NK-92 (cell line): ENCODE measurements around the gene AFF3.

Experiments
- DNase-seq: peaks from one replicate; lab custom pipeline; 2025; ENCODE audit not compliant: unreplicated experiment; lab: John Stamatoyannopoulos, UW

AFF3 gene

DNA sequence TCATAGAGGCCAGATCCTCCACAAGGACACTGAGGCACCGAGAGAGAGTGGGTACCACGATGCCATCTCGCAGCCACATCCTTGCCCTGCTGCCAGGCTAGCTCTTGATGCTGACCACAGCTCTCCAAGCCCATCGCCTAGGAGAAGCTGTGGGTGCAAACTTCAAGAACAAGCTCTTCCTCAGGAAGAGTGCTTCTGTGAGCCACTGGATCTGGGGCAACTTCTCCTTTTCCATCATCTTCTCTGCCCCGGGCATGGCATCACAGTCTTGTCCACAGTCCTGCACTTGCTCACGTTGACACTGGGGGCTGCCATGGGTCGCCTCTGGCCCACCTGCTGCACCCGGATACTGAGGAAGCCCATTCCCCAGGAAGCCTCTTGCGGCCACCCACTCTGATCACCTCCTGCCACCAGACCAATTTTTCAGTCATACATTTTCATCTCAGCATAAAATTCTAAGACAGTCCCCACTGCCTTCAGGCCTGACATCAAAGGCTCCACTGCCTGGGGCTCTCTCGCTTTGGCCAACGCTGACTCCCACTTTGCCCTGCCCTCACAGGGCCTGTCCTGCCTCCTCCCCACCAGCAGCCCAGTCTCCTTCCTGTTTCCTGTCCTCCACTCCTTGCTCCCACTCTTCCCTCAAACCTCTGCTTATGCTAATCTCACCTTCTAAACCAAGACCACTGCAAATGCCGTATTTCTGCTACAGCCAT lies 243.9 kb downstream of the AFF3 start:
- DNase-seq, result no peak

DNA sequence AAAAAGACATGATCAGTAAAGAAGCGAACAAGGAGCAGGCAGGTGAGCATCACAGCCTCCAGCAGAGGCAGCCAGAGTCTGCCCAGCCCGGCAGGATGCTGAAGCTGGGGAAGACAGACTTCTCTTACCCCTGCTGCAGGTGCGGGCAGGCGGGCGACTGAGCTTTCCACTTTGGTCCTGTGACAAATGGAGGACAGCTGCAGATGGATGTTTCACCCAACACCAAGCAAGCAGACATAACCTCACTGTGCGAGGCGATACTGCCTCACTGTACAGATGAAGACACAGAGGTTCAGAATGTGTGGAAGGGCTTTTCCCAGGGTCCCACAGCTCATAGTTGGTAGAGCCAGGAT lies 251.0 kb downstream of the AFF3 start:
- DNase-seq, result no peak

DNA sequence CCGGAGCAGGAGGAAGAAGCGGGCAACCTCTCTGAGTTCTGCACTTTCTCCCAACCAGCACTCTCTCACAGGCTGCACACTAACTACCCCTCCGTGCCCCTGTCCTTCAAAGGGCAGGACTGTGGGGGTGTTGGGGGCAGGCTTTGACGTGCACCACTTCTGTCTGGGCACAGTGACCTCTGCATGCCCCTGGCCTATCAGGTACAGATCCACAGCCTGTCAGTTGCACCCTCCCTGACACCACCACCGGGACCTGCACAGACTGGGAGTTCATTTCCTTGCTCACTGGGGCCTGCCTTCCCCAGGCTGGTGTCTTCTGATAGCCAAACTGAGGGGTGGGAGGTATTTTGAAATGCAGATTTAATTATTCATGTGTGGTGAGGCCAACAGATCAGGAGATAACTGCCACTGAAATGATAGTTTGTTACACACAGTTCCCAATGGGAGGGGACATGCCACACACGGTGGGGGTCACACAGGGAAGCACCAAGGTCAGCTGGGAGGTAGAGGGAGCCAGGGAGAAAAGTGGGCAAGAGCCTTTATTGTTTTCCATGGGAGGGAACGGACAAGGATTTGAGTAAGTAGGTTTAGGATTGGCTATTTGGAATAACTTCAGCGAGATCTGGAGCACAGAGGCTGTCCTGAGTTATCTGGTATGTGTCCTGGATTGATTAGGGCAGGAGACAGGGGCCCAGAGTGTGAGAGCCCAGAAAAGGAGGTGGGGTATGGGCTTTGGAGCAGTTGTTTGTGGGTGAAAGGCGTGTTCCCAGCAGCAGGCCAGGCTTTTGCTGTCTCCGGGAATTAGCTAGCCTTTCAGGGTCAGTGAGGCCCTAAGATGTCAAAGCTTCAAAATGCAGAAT lies 251.6 kb downstream of the AFF3 start:
- DNase-seq, result no peak

DNA sequence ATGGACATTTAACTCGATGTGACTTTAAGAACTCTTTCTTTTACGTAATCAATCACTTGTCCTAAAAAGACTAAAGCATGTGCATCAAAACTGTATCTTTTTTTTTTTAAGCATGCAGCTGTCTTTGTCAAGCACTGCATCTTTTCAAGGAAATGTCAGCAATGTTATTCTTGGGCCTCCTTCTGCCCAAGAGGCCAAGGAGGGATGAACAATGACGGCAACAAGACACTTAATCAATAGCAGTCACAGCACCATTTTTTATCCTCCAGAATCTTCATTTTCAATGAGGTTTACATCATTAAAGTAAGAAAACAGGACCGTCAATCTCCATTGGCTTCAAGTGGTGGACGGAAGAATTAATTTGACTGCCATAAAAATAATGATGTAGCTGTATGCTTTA lies 253.8 kb downstream of the AFF3 start:
- DNase-seq, result no peak

DNA sequence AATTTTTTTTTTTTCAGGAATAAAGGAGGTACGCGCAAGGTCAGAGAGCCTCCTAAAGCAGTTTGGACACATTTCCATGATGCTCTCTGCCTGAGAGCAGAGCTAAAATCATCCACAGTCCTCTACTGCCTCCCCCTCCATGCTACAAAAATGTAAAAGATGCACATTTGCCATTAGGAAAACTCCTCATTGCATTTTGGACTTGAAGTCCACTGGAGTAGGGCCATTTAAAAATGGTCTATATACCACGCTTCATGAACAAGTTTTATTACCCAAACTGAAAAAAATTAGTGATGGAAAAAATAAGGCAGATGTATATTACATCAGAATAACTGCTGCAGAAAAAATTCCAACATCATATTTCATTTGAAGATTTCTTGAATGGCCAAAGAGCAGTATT lies 256.0 kb downstream of the AFF3 start:
- DNase-seq, result no peak

DNA sequence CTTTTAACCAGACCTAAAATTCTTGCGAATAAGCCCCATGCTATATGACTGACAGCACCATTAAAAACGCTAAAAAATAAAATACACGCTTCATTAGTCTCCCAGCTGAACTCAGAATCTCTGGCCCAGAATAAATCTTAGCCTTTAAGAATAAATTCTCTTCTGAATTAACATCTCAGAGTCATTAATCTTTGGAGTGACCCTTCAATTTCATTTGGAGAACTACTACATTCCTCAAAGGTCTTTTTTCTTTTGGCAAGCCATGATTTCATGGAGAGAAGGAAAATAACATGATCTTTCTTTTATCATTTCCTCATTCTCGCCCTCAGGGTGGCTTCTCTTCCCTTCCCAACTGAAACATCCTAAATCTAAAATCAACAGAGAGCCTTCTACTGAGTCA lies 259.0 kb downstream of the AFF3 start:
- no peak for DNase-seq

DNA sequence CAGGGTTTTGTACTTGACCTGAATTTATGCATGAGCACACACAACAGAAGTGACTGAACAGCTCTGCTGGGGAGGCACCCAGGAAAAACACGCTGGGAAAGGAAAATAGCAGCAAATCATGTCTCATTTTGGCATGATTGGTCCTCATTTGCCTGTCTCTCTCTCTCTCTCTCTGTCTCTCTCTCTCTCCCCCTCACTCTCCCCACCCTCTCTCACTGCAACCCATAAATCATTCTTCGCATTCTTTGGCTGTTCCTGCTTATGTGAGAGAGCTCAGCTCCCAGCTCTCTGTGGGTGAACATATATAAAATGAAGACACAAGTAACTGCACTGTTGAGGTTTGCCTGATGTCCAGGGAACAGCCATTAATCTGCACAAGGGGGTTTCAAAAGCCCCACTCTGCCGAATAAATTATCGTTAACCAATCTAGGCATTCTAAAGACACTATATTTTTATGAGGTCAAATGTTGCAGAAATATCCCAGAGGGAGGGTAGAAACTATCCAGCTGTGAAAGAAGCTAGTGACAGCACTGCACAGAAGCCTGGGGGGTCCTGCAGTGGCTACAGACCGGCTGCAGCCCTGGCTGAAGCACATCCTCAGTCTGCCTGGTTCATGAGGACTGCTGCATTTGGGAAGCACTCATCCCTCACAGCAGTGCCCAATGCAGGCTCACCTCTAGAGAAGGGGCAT lies 260.3 kb downstream of the AFF3 start:
- no peak for DNase-seq

DNA sequence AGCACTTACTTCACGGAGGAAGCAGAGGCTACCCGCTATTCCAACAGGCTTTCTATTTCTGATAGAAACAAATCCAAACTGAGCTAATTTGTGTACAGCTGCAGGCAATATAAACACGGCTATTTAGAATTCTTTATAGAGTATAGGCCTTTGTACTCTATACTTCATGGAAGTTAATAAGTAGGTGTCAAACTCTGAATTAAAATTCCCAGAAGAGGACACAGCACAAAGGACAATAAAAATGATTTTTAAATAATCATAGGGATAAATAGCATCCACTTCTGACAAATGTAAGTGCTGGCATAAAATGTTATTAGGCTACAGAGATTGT lies 261.5 kb downstream of the AFF3 start:
- no peak for DNase-seq

DNA sequence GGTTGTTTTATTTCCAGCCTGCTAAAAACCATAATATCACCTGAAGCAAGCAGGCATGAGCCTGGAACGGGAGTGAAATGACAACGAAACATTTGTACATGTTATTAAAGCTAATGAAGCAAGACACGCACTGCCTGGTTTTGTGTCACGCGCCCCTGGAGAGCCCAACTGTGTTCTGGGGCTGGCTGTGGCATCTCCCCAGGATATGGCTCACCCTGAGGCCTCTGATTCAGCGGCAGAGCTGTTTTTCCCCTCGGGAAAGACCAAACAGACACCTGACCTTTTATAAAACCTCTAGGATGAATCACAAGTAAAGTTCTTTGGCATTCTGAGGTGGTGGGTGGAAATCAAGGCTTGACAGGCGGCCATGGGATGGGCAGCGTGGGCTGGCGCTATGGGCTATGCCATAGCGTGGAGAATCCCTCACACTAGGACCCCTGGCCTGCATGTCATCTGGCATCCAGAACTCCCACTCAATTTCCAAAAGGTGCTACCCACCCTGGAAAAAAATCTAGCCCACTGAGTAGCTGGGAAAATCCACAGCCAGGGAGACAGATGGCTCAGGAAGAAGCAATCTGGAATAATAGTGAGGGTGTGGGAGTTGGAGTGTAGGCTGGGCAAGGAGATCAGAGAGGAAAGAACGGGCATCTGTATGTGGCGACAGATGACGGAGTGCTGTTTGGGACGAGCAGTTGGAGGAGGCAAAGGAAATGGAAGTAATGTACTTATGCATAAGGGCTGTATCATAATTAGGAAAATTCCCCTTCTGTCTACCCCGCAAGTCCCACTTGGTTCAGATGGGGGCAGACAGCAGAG lies 262.0 kb downstream of the AFF3 start:
- DNase-seq, result no peak

DNA sequence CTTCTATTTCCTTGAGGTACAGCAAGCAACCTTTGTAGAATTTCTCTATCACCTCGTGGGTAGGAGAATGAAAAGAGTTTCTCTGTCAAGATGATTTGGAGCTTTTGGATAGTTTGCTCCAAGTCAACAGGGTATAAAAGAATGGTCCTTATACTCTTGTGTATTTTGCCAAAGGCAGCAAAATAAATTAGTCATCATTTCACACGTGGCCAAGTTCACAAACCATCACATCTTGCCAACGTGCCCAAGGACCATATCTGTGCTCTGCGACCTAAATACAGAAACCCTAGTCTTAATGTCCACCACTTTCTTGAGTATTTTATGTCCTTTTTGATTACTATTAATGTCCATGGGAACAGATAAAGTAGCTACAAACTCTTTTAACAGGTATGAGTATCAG lies 262.9 kb downstream of the AFF3 start:
- DNase-seq, result no peak

DNA sequence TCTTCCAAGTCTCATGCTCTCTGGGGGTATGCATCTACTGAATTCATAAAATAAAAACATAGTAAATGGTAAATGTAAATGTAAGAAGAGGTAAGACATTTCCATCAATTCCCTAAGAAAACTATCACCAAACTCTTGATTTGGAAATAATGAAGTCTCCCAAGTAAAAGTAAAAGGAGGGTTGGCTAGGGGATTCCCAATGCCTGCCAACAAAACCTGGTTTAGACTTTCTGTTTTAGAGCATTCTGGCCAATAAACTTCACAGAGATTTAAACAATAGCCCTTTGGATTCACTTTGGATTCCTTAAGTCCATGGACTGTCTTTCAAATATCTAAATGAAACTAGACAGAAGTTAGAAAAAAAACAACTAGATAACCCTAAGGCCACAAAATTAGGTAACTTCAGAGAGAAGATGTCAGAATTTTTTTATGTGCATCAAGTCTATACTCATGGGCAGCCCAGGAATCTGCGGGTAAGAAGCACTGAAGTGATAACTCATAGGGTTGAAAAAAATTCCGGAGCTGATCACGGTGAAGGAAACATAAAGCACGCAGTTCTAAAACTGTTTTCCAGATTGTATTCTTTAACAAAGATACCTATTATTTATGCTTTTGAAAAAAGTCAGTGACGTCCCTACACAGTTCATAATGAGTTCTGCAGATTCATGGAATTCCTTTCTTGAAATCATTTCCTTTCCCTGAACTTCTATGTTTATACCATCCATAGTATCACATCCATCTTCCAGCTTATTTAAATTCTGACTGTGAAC lies 263.6 kb downstream of the AFF3 start:
- DNase-seq, result no peak

DNA sequence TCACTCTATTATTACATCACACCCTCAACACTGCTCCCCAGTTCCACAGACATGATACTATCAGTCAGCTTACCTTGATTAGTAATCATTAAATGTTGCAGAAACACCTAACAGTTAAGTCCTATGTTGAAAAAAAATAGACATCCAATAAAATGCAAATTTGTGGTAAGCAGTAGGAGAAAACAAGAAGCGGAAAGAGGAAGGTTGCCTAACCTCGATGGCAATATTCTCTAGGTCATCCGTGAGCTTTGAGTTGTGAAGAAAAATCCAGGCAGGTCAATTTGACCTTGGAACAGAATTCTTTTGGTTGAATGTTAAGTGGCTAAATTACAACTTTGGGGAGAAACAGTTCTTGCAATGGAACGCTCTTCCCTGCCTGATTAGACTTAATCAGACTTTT lies 264.4 kb downstream of the AFF3 start:
- DNase-seq, result no peak

DNA sequence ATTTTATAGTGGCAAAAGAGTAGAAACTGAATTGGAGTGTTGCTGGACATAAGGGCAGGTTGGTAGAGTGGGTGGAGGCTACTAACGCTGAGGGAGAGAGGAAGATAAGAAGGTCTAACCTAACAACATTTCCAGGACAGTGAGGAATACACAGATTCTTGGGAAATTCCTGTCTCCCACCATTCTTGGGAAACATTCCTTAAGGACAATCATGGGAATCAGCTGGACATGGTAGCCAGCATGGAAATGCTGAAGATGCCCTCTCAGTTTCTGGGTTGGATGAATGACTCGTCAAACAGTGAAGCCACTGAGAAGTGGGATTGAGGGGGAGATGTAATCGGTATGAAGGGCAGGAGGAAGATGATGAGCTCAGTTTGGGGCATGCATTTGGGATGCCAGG lies 265.4 kb downstream of the AFF3 start:
- no peak for DNase-seq

DNA sequence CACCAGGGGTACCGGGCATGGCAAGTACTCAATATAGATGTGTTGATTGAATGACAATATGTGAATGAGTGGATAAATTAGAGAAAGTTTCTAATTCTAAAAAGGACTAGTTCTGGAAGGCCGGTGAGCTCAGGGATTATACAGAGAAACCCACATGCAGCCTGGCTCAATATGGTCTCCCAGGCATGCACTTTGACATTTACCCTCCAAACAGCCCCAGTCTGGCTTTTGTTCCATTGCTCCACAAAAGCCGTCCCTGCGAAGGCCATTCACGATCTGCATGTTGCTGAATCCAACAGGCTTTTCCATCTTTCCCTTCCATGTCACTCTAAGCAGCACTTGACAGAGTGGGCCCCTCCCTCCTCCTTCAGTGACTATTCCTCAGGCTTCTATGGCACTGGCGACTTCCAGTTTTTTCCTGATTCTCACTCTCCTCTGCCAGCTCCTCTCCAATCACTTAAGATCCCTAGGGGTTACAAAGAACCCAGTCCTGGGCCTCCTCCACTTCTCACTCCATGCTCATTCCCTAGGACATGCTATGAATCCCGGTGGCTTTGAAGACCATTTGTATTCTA lies 266.7 kb downstream of the AFF3 start:
- DNase-seq, result no peak

DNA sequence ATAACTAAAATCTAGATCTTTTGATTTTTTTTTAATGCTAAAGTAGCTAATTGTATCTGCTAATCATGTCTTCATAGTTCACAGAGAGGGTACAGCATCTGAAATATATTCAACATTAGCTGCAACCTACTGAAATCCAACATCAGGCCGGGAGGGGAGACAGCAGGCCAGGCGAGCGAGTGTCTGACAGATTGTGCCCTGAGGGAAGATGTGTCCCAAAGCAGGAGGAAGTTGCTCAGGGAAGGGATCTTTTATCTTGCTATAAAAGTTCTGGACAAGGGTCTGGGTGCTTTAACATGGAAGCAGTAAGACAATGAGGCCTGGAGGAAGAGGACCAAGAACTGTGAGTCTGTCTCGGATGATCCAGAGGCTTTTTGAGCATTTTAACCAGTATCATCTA lies 274.1 kb downstream of the AFF3 start:
- no peak for DNase-seq

DNA sequence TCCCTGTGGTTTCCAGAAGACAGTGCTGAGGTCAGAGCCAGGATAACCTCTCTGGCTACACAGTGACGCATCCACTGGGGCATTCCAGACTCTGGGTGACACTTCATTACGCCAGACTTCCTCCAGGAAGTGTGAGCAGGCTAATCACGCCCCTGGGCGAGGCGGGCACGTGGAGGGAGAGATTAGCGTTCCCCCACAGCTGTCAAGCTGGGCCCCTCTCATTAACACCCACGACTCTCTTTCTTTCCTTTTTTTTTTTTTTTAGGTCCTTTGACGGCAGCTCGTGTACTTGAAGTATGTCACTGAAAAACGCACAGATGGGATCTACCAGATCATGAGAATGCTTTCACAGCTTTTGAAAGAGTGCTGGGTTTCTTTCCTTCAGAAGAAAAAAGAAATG lies 274.6 kb downstream of the AFF3 start:
- no peak for DNase-seq

DNA sequence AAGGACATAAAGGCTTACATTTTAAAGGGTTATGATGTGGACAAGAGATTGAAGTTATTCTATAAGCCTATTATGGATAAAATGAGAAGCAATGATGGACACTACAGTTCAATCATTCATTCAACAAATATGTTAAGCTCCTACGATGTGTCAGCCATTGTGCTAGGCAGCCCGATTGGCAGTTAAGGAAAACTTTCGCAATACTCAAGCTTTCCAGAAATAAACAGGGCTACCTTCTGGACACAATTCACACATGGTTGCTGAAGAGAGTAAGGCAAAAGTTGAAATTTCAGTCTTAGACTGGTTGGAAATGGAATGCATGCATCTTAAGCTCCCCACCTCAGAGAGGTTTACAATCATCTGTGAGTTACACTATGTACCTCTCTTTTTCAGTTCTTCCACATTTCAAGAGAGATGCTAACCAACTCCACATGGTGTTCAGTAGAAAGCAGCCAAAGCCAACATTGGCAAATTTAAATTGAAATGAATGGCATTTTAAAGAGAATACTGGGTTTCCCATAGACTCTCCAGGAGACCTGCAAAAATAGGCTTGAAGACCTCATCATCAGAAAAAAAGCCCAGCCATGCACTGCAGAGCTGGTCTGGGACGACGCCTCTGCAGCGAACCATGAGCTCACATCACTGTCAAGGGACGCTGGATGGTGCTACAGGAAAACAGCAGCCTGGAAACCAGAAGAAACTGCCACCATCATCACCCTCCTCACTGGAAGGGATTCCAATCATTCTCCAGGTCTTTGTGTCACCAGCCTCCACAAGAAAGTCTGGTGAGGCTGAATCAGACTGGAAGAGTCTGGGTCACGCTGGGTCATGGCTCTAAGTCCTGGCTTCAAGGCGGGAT lies 276.3 kb downstream of the AFF3 start:
- no peak for DNase-seq

DNA sequence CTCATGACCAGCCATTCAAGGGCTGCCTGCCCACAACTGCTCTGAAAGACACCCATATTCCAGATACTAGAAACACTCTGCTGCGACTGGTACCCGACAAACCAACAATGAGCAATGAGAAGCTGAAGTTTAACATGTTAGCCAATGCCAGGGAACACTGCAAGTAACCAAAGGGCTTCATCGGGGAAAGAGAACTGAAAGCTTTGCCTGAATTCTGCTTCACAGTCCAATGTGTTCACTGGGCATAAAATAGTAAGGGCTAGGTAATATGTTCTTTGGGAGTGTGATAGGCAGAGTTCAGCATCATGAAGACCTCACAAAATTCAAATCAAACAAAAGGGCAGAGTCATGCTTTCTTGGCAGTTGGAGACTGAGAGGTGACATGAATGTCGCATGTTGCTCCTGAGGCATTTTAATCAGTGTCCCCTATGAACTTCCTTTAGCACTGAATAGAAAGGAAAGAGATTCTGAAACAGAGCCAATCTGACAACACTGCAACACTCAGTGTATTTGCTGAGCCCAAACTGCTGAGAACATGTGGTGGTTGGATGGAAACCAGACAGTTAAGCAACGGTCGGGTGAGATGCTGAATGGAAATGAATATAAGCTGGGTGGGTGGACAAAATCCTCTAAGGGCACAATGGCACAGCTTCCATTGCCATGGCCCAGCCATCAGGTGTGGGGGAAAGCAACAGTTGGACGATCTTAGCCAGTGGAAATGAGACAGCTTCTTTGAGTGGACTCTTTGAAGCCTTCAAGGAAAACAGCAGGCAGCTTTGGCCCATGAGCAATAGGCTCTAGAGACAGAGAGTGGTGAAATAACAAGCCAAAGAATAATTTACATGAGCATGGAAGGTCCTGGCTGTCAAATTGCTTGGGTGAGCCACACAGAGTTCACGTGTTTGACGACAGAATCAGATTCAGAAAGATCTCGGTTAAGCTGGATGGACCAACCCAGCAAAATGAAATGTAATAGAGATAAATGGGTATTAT lies 277.5 kb downstream of the AFF3 start:
- DNase-seq, result no peak
